ENCODE measurements around the gene LENG1. TPM values are rescaled to one million over a fixed set of nuclear protein-coding genes. Genes with fewer than 3 reads are reported as not detected.
"Not testable (repeated sequence)": the region's sequence is repeated elsewhere in the genome, so short reads cannot be mapped to it uniquely, and the experiment has no call there.

The LENG1 gene
- total and polyA plus RNA-seq, 12 donors: 5.0 to 22.0 (median 9.7) TPM

GRCh38 chr19:54172471-54173358 is 13.2 kb upstream of the LENG1 start, which contains the start of gene TMC4:
Gene TMC4 (minus strand): TSS chr19:54173160. CDS start chr19:54173117, 43 bp downstream.
- Histone ChIP-seq H3K9me3 (replicated peaks in 1 of 3) (no peaks in the 10 kb centered on the region), H3K27me3 (no peaks in the 10 kb centered on the region), H3K4me1 (replicated peaks in 1 of 2) (peaks cover 6 to 7% of the 10 kb centered on the region in 2 donors), H3K36me3 (replicated peaks in 1 of 2) (peaks cover 0 to 4% of the 10 kb centered on the region in 2 donors), H3K27ac (no peak within 1 kb of the TSS), H3K4me3 (no peak within 1 kb of the TSS)
- intact Hi-C loops (cut with DNase I): no loop called here
- TF ChIP-seq POLR2A (IDR thresholded peaks at IDR 0.05) (no peak), CTCF (IDR thresholded peaks at IDR 0.05) (peak in 2 of 6 experiments; percentile 4 to 11)
- DNase-seq: no peak
- 13 to 19% (median 15%) methylated on average over 5 to 13 of the region's 13 CpGs for WGBS, 4 donors

- H3K36me3 ChIP-seq (replicated peaks in 1 of 2); H3K27ac ChIP-seq; H3K27me3 ChIP-seq; H3K4me3 ChIP-seq; H3K4me1 ChIP-seq (replicated peaks in 1 of 2); DNase-seq; intact Hi-C loops (cut with DNase I); H3K9me3 ChIP-seq (replicated peaks in 1 of 3): not testable (repeated sequence)
- 68 to 75% (median 72%) methylated on average over 13 to 18 of the region's 23 CpGs for WGBS, 4 donors
Observed at GRCh38 chr19:54171736-54172431, 12.4 kb upstream of the LENG1 start.

- no peaks in the 10 kb centered on the region for H3K27me3 ChIP-seq
- H3K36me3 ChIP-seq (replicated peaks in 1 of 2): no peaks in the 10 kb centered on the region
- H3K4me3 ChIP-seq: no peak overlapping the region
- WGBS, 4 donors: 79 to 85% (median 81%) methylated on average over 21 of the region's 21 CpGs
- H3K9me3 ChIP-seq (replicated peaks in 1 of 3): no peaks in the 10 kb centered on the region
- intact Hi-C loops (cut with DNase I): loop anchor here (2.0 to 5.0 kb wide), 2 partner anchors 62 to 63 kb away; no protein-coding TSS in a partner anchor
- H3K27ac ChIP-seq: no peak overlapping the region
- TF ChIP-seq POLR2A (IDR thresholded peaks at IDR 0.05): no peak
- TF ChIP-seq CTCF (IDR thresholded peaks at IDR 0.05): no peak
- no peak for DNase-seq
- H3K4me1 ChIP-seq (replicated peaks in 1 of 2): peaks cover 6 to 12% of the 10 kb centered on the region in 2 donors
Observed at GRCh38 chr19:54169149-54169740, 9.7 kb upstream of the LENG1 start.

GRCh38 chr19:54168174-54168917 is 8.8 kb upstream of the LENG1 start:
- intact Hi-C loops (cut with DNase I): loop anchor here (2.0 to 5.0 kb wide), 2 partner anchors 62 to 64 kb away; no protein-coding TSS in a partner anchor
- DNase-seq: peak; percentile 88 to 97 (median 94)
- no peaks in the 10 kb centered on the region for H3K36me3 ChIP-seq (replicated peaks in 1 of 2)
- TF ChIP-seq CTCF (IDR thresholded peaks at IDR 0.05): peak; percentile 71 to 91 (median 84)
- TF ChIP-seq POLR2A (IDR thresholded peaks at IDR 0.05): no peak
- no peaks in the 10 kb centered on the region for H3K9me3 ChIP-seq (replicated peaks in 1 of 3)
- no peak overlapping the region for H3K4me3 ChIP-seq
- H3K27me3 ChIP-seq: no peaks in the 10 kb centered on the region
- peaks cover 6 to 13% of the 10 kb centered on the region in 2 donors for H3K4me1 ChIP-seq (replicated peaks in 1 of 2)
- WGBS, 4 donors: 23 to 28% (median 26%) methylated on average over 19 to 25 of the region's 25 CpGs
- no peak overlapping the region for H3K27ac ChIP-seq
